GM21528 (cell line): ENCODE data around the gene ST14.
A peak's percentile ranks its signal among the peaks of the same experiment; 100 is the strongest.
"Not testable (repeated sequence)": the region's sequence is repeated elsewhere in the genome, so short reads cannot be mapped to it uniquely, and the experiment has no call there.

ENCODE experiments used
- ATAC-seq: cut with Tn5 transposase; IDR thresholded peaks from one replicate; pipeline ENCODE4 v1.9.1; 2021; ENCODE audit warnings: mild to moderate bottlenecking, moderate library complexity; ENCODE audit not compliant: unreplicated experiment, low FRiP score

ST14 gene

DNA sequence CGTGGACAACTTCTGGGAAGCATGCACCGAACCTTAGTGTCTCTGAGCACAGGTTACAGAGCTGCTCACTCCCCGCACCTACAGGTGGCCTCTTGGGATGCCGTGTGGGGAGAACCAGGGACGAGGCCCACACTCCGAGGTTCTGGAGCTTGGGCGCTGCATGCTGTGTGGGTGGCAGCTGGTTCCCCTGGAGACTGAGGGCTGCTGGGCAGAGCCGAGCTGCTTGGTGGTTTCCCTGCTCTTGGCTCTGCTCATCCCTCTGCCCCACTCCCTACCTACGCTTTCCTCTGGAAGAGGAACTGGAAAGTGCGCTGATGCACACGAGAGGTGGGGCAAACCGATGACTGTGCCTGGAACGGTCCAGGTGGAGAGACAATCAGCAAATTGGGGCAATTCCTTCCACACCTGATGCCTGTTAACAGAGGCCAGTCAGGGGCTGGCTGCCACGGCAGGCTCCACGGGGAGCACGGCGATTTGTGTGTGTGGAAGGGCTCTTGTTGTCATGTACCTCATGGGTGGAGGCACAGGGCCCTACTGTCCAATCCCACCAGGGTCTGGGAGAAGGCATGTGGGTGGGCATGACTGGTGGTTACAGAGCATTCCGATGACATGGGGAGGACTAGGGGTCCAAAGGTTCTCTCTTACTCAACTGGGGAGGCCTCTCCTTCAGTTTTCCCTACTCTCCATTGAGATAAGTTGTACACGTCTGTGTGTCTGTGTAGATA, 60.9 kb downstream of the ST14 start:
- no peak for ATAC-seq

DNA sequence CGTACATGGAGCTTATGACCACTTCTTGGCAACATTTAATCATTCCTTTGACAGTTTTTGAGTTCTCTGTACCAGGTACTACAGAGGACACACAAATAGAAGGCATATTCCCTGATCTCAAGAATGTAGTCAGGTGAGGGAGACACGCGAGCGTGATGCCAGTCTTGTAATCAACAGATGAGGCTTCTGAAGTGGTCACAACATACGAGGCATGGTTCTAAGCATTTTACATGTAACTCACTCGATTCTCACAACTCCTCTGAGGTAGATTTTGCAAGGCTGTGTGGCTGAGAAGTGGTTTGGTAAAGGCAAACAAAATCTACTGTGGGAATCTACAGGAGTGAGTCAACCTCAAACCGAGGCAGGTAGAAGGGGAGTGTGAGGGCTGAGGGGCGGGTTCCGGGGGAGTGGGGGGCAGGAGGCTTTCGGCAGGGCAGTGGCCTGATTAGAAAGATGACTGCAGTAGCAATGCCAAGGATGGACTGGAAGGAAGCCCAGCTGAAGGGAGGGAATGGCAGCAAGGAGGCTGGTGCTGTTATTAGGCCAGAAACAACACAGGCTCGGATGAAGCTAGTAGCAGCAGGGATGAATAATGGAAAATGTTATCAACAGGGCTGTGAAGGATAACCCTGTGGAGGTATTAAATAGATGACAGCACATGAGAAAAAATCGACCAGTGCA, 63.8 kb downstream of the ST14 start:
- ATAC-seq = no peak

DNA sequence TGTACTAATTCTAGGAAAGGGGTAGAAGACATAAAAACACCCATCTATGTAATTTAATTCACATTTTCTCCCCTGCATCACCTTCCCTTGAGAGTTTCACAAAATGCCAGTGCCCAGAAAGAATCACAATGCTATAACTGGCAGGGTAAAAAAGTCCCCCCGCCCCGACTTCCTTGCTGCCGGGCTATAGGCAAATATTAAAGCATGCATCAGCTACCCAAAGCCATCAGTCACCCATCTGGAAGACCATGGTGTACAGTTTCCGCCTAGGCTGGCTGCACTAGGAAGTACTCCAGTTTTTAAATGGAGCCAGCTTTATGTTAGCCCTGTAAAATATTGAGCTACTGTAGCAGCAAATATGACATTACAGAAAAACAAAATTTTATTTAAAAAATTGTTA, 67.8 kb downstream of the ST14 start:
- ATAC-seq = no peak

DNA sequence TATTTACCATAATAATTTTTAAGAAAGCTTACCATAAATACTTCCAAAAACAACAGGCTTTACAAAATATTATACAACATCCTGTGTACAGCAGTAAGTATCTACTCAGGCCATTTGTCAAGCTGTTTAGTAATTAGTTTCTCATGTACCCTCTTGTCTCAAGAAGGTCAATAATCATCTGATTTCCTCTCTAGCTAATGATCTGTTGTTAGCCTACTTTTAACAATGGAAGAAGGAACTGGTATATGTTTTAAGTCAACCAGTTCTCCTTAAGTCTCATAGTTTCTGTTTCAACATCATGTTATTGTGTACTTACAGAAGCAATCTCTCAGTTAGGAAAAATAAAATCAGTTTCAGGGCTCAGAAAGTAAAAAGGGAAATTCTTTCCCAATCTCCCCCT, 73.9 kb downstream of the ST14 start:
- not testable (repeated sequence) for ATAC-seq

DNA sequence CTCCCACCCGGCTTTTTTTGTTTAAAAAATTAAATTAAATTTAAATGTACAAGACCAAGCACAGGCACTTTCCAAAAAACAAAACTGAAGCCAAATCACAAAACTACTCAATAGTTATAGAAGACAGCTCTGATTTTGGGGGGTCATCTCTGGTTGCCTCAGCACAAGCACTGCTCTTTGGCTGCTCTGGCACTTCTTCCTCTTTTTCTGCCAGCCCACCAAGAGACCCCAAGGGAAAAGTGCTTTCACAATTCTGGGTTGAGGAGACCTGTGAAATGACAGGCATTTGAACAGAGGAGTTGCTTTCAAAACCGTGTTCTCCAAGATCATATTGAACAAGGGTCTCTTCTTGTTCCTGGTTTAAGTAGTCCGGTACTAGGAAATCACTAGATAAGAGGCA, 74.3 kb downstream of the ST14 start:
- not testable (repeated sequence) for ATAC-seq

DNA sequence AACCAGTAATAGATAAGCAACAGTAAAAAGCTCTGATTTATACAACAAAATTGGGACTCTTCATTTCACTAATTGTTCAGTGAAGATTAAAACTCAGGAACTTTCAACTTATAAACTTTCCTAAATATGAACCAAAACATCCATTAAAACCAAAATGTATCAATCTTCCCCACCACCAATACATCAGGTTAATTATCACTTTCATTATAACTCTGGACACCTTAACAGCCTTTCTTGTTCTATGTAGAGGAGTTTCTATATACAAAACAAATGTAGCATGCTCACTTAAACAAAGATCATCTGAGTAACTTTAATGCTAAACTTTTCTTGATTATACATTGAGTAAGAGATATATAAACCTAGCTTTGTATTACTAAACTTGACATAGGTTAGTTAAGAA, 74.7 kb downstream of the ST14 start:
- ATAC-seq = no peak

DNA sequence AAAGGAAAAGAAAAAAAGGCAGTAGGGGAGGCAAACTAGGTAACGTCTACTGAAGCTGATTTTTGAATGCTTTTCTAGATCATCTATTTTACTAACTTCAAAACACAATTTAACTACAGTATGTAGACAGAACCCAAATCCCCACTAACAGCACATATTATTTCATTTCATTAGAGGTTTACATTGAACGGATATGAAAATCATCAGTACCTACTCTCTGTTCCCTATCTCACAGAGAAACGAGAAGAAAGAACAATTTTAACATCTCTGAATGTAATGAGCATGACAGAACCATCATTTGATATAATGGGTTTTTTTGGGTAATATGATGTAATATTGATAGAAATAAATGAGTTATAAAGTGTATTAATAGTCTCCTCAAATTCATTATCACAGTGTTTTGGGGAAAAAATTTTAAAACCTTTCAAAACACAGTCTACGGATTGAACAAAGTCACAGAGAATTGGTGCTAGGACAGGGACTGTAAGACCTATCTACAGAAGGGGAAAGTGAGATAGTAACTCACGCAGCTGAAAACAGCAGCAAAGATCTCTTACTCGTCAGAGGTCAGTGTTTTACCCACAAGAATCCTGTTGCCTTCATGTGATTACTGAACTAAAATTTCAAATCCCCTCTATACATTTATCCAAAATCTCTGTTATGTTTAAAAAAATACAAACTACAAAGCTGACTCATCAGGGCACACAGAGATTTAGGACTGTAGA, 77.9 kb downstream of the ST14 start:
- ATAC-seq = no peak

DNA sequence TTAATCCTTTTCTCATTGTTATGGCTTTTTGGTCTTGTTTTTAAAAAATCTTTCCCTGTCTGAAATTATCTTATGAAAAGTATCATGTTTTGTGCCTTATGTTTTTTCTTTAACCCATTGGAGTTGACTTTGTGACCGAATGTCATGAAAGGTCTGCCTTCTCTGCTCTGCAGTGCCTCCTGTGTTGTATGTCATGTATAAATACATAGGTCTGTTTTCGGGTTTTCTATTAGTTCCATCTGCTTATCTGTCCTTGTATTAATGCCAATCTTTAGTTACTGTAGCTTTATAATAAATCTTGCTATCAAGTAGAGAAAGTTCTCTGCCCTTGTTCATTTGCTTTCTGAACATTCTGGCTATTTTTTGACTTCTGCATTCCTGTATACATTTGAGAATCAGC, 82.1 kb downstream of the ST14 start:
- ATAC-seq = no peak

DNA sequence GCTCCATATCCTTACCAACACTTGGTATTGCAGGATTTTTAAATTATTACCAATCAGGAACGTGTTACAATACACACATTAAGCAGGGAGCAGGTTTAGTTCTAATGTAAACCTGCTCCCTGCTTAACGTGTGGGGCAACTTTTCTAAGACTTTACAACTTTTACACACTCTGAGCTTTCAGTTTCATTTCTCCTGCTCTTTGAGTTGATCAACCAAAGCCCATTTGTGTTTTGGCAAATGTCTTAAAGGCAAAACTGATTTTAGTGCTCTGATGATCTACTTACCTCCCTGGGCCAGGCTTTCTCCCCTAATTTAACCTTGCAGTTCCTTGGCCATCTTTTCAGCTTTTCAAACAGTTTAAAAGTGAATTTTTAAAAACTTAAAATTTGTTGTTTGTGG, 84.2 kb downstream of the ST14 start:
- peak; percentile 94 for ATAC-seq

DNA sequence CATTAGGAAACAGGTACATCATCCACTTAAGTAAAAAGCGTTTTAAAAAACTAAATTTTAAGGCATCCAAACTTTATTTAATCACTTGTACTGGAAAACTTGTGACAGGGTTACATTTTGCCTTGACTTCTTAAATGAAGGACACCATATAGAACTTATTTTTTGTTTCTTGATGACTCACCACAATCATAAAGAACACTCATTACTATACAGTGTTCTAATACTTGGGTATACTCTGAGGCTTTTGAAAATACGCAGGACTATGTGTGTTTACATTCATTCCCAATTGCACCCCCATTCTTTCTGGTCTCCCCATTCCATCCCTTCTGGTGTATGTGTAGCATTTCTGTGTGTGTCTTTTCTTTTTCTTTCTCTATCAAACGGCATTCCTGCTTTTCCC, 85.3 kb downstream of the ST14 start:
- no peak for ATAC-seq

DNA sequence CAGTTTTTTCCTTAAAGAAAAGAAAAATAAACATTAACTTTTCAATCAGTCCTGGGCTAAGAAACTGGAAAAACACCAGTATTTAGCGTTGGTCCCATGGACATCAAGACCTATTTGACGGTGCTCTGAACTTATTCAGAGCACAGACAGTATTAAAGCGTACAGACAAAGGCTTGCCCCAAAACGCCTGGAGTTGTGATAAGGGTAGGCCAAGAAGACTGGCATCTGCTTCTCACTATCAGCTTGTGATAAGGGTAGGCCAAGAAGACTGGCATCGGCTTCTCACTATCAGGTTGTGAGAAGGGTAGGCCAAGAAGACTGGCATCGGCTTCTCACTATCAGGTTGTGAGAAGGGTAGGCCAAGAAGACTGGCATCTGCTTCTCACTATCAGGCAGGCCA, 85.8 kb downstream of the ST14 start:
- ATAC-seq = not testable (repeated sequence)

DNA sequence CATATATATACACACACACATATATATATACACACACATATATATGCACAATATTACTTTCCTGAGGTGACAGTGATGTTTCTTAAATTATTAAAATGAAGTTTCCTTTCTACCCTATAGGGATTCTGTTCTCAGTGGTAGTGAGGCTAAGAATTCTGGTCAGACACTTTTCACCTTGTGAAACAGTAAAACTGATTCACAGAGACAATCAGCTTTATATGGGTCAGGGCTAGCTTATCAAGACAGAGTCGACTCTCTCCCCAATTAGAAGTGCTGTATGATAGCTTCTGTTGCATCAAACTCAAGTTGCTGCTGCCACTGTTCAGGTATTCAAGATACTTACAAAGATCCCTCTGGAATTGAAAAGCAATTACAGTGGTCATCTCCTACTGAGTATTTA, 86.7 kb downstream of the ST14 start:
- no peak for ATAC-seq

DNA sequence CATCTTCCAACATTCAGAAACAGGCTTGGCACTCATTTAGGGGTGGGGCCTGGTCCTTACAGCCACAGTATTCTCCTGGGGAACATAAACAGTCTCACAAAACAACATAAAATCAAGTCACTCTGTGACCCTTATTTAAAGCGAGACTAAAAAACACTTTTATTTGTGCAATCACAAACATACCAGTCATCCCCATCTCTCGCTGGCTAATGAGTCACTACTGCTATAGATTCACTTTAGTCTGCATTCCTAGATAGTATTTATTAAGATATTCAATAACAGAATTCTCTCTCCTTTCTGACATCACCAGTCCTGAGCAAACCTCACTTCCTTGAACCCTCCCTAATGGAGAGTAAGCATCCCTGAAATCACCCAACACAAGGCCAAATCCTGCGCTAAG, 87.2 kb downstream of the ST14 start:
- no peak for ATAC-seq

DNA sequence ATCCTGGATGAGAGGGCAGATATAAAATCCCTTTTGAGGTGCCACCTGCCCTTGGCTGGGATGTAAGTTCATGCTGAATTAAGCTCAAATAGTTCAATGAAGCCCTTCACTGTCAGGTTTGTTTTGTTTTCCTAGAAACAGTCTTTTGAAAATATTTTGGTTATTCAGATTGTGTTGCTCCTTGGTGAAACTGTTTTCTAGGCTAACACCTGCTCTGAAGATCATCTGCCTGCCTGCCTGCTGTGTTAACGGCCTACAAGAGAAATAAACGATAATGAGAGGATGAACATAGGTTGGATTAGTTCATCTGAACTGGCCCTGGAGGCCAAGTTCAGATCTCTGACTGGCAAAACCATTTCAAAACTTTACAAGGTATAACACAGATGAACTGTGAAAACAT, 87.7 kb downstream of the ST14 start:
- no peak for ATAC-seq

DNA sequence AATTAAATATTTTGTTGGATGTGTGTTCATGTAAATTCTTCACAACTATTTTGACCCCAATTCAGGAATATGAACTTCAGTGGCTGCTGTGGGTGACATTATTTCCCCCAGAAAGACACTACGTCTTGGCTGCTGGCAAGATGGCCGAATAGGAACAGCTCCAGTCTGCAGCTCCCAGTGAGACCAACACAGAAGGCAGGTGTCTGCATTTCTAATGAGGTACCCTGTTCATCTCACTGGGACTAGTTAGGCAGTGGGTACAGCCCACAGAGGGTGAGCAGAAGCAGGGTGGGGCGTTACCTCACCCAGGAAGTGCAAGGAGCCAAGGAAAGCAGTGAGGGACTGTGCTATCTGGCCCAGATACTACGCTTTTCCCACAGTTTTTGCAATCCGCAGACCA, 89.8 kb downstream of the ST14 start:
- ATAC-seq = no peak

DNA sequence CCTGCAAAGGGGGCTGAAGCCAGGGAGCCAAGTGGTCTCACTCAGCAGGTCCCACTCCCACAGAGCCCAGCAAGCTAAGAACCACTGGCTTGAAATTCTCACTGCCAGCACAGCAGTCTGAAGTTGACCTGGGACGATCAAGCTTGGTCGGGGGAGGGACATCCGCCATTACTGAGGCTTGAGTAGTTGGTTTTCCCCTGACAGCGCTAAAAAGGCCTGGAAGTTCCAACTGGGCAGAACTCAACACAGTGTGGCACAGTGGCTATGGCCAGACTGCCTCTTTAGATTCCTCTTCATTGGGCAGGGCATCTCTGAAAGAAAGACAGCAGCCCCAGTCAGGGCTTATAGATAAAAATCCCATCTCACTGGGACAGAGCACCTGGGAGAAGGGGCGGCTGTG, 90.3 kb downstream of the ST14 start:
- not testable (repeated sequence) for ATAC-seq

DNA sequence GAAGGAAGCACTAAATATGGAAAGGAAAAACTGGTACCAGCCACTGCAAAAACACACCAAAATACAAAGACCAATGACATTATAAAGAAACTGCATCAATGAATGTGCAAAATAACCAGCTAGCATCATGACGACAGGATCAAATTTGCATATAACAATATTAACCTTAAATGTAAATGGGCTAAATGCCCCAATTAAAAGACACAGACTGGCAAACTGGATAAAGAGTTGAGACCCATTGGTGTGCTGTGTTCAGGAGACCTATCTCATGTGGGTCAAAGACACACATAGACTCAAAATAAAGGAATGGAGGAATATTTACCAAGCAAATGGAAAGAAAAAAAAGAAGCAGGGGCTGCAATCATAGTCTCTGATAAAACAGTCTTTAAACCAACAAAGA, 92.2 kb downstream of the ST14 start:
- ATAC-seq = not testable (repeated sequence)
